RPMI7951 (cell line): ENCODE data around the gene IL36G. TPM values are rescaled to one million over a fixed set of nuclear protein-coding genes. Genes with fewer than 3 reads are reported as not detected.
A peak's percentile ranks its signal among the peaks of the same experiment; 100 is the strongest.
"Not testable (repeated sequence)": the region's sequence is repeated elsewhere in the genome, so short reads cannot be mapped to it uniquely, and the experiment has no call there.

ENCODE experiments used
- DNase-seq: peaks from one replicate; pipeline ENCODE4 v3.0.0-alpha.2; 2012; ENCODE audit warnings: low read depth
- total RNA-seq: library from RNA; depleted of rRNA; stranded (reverse); fragments of >200 nt; shearing (Covaris generic); gene quantifications from 2 replicates; pipeline ENCODE4 v1.2.3, GENCODE V29; 2014; rRNA removed

The IL36G gene
- 0.24 and 0.59 TPM in 2 replicates for total RNA-seq

- no peak for DNase-seq
Measured at GRCh38 chr2:112977559-112978056, at the start of gene IL36G. IL36G (plus strand) TSS chr2:112978006; CDS start chr2:112978639, 633 bp downstream.

GRCh38 chr2:112933261-112933660, 44.5 kb upstream of the IL36G start:
- DNase-seq, result no peak

- DNase-seq, result not testable (repeated sequence)
Measured at GRCh38 chr2:112934117-112934516, 43.7 kb upstream of the IL36G start.

DNA sequence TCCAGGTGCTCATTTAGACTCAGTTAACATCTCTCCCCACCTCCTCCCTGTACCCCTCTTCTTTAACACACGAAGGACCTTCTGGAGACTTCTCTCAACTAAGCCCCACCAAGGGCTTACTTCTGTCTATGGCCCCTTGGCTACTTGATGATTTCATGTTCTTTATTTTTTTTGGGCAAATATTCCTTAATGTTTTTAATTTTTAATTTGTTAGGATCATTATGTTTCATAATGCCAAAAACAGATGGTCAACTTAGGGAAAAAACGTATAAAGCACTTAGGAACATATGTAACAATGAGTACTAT, 40.9 kb upstream of the IL36G start:
- peak; percentile 37 for DNase-seq

GRCh38 chr2:112938904-112939303, 38.9 kb upstream of the IL36G start:
- peak; percentile 89 for DNase-seq

DNA sequence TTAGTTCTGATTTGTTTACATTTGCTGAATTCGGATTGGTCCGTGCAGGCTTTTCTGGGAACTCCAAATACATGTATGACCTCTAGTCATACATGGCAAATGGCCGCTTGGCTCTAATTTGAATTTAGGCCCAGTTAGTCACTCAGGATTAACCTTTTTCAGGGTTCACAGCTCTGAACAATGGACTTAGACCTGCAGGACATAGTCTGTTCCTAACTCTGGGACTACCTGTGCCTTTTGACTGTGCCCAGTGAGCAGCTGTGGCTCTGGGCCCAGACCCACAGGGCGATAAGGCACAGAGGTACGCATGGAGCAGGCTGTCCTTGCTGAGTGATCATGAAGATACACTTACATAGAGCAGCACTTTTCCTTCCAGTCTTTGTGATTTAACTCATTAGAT, 38.4 kb upstream of the IL36G start:
- DNase-seq, result no peak

DNA sequence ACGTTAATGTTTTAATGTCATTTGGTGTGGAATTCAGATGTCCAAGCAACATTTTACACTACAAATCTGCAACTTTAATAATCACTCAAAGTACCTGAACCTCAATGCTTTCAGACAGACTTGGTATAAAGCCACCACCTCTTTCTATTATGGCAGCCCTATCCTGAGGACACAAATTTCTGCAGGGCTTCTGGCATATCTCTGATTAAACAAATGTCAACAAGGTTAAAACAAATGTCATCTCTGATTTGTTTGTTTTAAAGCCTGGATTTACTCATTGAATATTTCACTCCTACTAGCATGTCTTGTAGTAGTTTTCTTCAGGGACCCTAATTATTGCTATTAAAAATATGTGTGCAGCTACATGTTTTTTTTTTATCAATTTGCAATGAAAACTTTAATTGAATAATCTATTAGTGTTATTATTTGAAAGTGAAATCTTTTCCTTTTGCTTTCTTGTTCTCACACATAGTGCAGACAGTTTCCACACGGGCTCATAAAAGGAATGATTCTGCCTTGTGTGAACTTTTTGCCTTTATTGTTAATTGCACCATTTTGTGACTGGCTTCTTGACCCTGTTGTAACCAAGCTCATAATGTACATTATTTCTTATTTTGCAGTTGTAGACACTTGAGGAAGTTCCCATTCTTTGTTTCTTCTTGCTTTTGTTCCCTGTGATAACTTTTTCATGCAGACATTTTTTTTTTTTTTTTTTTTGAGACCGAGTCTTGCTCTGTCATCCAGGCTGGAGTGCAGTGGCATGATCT, 36.8 kb upstream of the IL36G start:
- no peak for DNase-seq

DNA sequence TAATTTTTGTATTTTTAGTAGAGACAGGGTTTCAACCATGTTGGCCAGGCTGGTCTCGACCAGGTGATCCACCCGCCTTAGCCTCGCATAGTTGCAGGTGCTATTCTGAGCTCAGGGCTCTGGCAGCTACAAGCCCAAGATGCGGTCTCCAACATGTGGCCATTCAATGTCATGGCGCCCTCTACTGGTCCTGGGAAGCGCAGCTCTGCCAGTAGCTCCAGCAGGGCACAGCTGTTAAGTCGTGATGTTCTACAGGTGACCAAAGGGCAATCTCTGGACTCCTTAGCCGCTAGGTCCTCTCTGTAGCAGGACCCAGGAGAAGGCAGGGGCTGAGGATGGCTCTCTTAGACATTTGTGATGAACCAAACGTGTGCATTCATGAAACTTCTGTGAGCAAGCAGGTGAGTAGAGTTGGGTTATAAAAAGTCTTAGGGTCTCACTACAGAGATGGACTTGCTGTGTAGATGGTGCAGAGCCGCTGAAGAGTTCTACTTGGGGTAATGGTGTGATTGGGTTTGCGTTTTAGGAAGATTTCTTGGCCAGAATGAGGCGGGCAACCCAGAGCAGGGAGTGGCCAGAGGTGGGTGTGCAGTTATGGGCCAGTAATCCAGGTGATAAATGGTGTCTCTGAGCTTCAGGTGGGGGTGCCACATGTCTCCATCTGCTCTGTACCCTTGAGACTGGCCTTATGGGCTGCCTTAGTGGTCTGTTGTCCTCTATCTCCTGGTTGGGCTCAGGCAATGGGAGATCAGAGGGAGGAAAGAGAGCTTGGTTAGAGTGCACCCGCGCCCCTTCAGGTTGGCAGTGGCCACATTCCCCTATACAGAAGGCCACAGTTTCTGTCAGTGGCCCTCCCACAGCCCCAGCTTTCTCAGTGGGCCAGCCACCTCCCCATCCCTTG, 35.8 kb upstream of the IL36G start:
- DNase-seq, result peak; percentile 77

DNA sequence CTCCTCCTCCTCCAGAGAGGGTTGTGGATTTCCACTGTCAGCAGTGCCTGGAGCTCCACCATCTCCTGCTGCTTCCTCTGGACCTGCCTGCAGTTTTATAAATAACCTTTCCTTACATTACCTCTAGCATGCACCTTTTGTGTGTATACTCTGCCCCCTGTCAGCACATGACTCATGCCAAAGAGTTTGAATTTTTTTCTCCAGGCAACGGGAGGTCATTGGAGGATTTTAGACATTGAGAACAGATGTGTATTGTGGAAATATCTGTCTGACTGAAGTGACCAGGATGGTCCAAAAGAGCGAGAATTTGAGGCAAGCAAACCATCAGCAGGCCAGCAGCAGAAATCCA, 35.2 kb upstream of the IL36G start:
- DNase-seq, result no peak

DNA sequence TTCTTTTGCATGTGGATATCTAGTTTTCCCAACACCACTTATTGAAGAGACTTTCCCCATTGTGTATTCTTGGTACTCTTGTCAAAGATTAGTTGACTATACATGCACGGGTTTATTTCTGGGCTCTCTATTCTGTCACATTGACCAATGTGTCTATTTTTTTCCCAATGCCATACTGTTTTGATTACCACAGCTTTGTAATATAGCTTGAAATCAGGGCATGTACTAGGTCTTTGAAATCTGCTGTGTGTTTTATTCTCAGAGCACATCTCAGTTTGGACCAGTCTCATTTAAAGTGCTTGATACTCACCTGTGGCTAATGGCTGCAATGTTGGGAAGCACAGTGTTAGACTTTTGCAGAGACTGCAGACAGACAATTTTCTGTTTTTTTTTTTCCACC, 32.8 kb upstream of the IL36G start:
- DNase-seq, result no peak

- DNase-seq, result no peak
Measured at GRCh38 chr2:112946086-112946485, 31.7 kb upstream of the IL36G start.

DNA sequence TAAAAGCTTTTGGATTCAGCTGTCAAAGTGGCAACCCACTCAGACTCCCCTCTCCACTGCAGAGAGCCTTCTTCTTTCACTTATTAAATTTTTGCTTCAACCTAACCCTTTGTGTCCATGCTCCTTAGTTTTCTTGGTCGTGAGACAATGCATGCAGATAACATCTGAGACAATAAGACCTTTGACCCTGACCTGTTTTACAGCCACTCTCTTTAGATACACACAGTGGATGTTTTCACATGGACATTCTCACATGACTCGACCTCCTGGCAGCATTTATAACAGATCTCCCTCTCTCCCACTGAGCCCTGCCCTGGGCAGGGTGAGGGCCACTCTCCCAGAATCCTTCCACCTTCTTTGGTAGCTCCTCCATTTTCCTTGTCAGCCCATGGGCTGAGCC, 30.4 kb upstream of the IL36G start:
- DNase-seq, result no peak

- no peak for DNase-seq
Measured at GRCh38 chr2:112949456-112949855, 28.4 kb upstream of the IL36G start.

GRCh38 chr2:112954364-112954763, 23.4 kb upstream of the IL36G start:
- no peak for DNase-seq

DNA sequence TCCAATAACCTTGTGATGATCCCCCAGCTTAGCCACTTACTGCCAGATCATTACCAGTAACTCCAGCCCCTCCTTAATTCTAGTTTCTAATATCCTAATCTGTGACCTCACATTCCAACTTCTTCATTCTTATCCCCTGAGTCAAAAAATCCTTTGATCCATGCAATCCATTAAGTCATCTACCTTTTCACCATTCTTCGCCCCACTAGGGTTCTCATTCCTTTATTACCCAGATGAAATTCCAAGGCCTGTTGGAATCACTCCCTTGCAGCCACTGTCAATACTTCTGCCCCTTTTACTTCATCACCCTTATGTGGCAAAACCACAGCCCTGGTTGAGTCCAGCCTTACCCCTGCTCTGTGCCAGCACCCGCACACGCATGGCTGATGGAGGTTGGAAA, 20.3 kb upstream of the IL36G start:
- no peak for DNase-seq

- DNase-seq, result peak; percentile 73
Measured at GRCh38 chr2:112958428-112959108, 19.2 kb upstream of the IL36G start.

DNA sequence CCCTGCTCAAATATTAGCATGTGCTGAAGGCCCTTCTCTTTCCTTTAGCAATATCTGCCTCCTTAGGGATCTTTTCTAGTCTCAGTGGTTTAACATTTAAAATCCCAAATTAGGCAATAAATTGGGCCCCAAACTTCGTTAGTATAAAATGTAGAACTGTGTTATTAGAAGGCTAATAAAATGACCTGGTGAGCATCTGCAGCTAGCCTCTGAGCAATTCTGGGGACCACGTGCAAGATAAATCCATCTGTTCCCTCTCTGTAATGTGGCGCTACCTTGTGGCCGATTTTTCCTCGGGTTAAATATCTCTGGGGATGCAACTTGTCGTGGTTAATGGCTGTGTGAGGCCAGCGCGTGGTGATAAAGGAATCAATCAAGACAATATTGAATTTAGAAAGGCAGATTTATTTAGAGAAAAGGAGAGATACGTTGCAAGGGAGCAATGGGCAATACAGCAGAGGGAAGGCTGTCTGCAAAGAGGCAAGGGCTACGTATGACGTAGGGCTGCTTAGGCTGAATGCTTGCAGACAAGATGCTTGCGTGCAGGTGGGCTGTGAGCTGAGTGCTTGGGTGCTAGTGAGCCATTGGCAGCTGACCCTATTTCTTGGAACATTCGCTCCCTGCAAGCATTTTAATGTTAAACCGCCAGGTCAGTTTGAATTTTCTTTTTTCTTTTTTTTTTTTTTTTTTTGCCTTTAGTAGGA, 18.5 kb upstream of the IL36G start:
- DNase-seq, result peak; percentile 16

GRCh38 chr2:112960230-112960825, 17.5 kb upstream of the IL36G start:
- DNase-seq, result no peak

DNA sequence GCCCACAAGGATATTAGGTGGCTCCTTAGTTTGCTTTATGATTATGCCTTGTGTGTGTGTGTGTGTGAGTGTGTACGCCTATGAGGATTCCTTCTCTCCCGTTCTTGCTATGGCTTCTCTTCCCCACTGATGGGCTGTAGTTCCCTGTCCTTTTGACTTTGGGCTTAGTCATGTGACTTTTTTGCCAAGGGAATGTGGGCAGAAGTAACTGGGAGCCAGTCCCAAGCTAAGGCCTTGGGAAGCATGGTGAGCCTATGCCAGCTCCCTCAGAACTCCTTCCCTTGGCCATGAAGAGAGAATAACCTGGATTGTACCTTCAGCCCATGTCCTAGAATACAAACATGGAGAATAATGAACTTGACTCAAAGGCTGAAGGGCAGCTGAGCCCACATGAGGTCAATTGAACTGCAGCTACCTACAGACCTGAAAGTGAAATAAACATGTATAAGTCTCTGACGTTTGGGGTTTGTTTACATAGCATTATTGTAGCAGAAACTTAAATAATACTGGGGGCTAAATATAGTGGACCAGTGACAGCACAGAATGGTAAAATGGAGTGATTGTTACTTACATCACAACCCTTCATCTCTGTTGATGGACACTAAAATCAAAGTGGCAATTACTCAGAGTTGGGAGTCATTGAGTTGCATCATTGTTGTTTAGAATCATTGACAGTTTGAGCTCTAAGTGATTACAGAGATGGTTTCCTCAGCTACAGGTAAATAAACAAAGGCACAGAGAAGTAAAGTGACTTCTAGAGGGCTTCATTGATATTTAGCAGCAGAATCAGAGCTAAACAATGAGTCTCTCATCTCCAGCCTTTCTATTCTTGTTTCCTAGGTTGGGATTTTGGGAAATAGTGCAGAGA, 15.3 kb upstream of the IL36G start:
- DNase-seq, result no peak

GRCh38 chr2:112967023-112967422, 10.8 kb upstream of the IL36G start:
- no peak for DNase-seq
